ENCODE measurements around the gene SAMD4B.
A peak's percentile ranks its signal among the peaks of the same experiment; 100 is the strongest.

GRCh38 chr19:39407660-39408391 lies 65.6 kb downstream of the SAMD4B start:
- peak in 1 of 6 experiments; percentile 7 for TF ChIP-seq CTCF (IDR thresholded peaks at IDR 0.05)
- peak in 3 of 4 donors; percentile 48 to 81 (median 52) for TF ChIP-seq POLR2A (IDR thresholded peaks at IDR 0.05)
